Adrenal gland (tissue), 12 donors: Measurements from ENCODE around the gene PTPN23. TPM values are rescaled to one million over a fixed set of nuclear protein-coding genes. Genes with fewer than 3 reads are reported as not detected.

Experiments used
- DNase-seq, 7 donors: peaks; one replicate each; pipeline ENCODE4 v3.0.0-alpha.2; 2019 to 2020
- H3K27ac ChIP-seq, 5 donors: fragments of 200-600 bp; sonication (generic) in 4 of 5; 1 replicate in 3 of 5; 2 replicates in 2 of 5; pipeline versions ENCODE4 v1.5.1 to v1.8.0; 2016 to 2020; ENCODE audit warnings: mild to moderate bottlenecking in 1 of 5
- H3K27me3 ChIP-seq: fragments of 200-600 bp; 2 replicates; pipeline ENCODE4 v1.8.0; 2021
- H3K36me3 ChIP-seq, 2 donors: fragments of 200-600 bp; replicated peaks in 1 of 2; 1 replicate in 1 of 2; 2 replicates in 1 of 2; pipeline versions ENCODE4 v1.5.1 to v1.8.0; 2018 to 2022
- H3K4me1 ChIP-seq, 2 donors: fragments of 200-600 bp; replicated peaks in 1 of 2; 1 replicate in 1 of 2; 2 replicates in 1 of 2; pipeline versions ENCODE4 v1.5.1 to v1.8.0; 2018 to 2021
- H3K4me3 ChIP-seq, 4 donors: fragments of 200-600 bp; sonication (generic) in 3 of 4; one replicate each; pipeline ENCODE4 v1.5.1; 2016 to 2018
- H3K9me3 ChIP-seq, 3 donors: fragments of 200-600 bp; sonication (generic) in 1 of 3; replicated peaks in 1 of 3; 1 replicate in 2 of 3; 2 replicates in 1 of 3; pipeline versions ENCODE4 v1.5.1 to v1.8.0; 2016 to 2021
- CTCF ChIP-seq, 6 experiments: fragments of 450-650 bp in 4 of 6; fragments of 200-600 bp in 2 of 6; sonication (generic) in 1 of 6; IDR thresholded peaks; 1 replicate in 5 of 6; 2 replicates in 1 of 6; pipeline versions ENCODE4 v1.5.1 to v1.8.0; 2016 to 2021; ENCODE audit warnings: antibody characterized with exemption in 6 of 6, mild to moderate bottlenecking in 2 of 6, moderate library complexity in 1 of 6
- POLR2A ChIP-seq, 2 donors: fragments of 450-650 bp; IDR thresholded peaks; one replicate each; pipeline ENCODE4 v1.6.1; 2017; ENCODE audit warnings: antibody characterized with exemption in 2 of 2, mild to moderate bottlenecking in 2 of 2, moderate library complexity in 1 of 2
- WGBS, 4 donors: extraction: QIAGEN DNeasy Blood & Tissue Kit in 2 of 4; methylation state at CpG; one replicate each; pipeline versions ENCODE4 v1.1.5 to v1.1.7; 2013 to 2017; 5-methylcytosine and 5-hydroxymethylcytosine counted together
- intact Hi-C, 2 donors: fragments of 100-400 bp; cut with DNase I; formaldehyde crosslinking; loops; one replicate each; pipeline versions ENCODE4 v1.14.1 to v1.15.0; 2022 to 2023
- polyA plus RNA-seq, 3 donors: library from polyadenylated mRNA; stranded (reverse); fragments of 200-250 nt in 2 of 3; fragments of 350-450 nt in 1 of 3; fragmentation: Illumina TruSeq in 1 of 3; extraction: RNeasy Lipid Tissue Mini Kit (QIAGEN cat#74804) in 1 of 3; gene quantifications; one replicate each; pipeline ENCODE4 v1.2.3, GENCODE V29; 2013 to 2014
- total RNA-seq, 9 donors: library from RNA; depleted of rRNA in 4 of 9; stranded (reverse); fragments of >200 nt in 4 of 9; fragments of 120-200 nt in 1 of 9; fragmentation: NEBNext Ultra II Directional in 1 of 9; extraction: Animal tissue kit (Norgen Biotek cat#: 25700) in 1 of 9; gene quantifications; one replicate each; pipeline versions ENCODE4 v1.1.0 to v1.2.4, GENCODE V29; 2013 to 2023
- donor health status: healthy with polysubstance abuse.
- donor health status: Bipolar disorder and iron deficiency.
- donor health status: DM: yes; HTN: yes; CAD: no.
- donor health status: DM: no; HTN: no; CAD: no.
- donor health status: DM: no; HTN: no; CAD: no.
- donor health status: DM: yes; HTN: yes; CAD: no.

PTPN23 gene
- total and polyA plus RNA-seq, 12 donors = 8.4 to 70.0 (median 33.9) TPM

- H3K9me3 ChIP-seq = no peaks in the 10 kb centered on the region
- DNase-seq = no peak
- no peaks in the 10 kb centered on the region for H3K27me3 ChIP-seq
- H3K4me1 ChIP-seq = no peaks in the 10 kb centered on the region
- H3K36me3 ChIP-seq = peaks cover 0 to 55% of the 10 kb centered on the region in 2 donors
- H3K27ac ChIP-seq = no peak overlapping the region
- intact Hi-C loops = no loop called here
- H3K4me3 ChIP-seq = no peak overlapping the region
- TF ChIP-seq POLR2A (IDR thresholded peaks at IDR 0.05) = no peak
- no peak for TF ChIP-seq CTCF (IDR thresholded peaks at IDR 0.05)
Observed at GRCh38 chr3:47342812-47343211, 38.0 kb upstream of the PTPN23 start.

GRCh38 chr3:47343471-47343971, 37.3 kb upstream of the PTPN23 start:
- Histone ChIP-seq H3K27ac (no peak overlapping the region), H3K4me1 (no peaks in the 10 kb centered on the region), H3K4me3 (no peak overlapping the region), H3K36me3 (peaks cover 0 to 48% of the 10 kb centered on the region in 2 donors), H3K27me3 (no peaks in the 10 kb centered on the region), H3K9me3 (no peaks in the 10 kb centered on the region)
- intact Hi-C loops = no loop called here
- no peak for DNase-seq
- TF ChIP-seq CTCF (IDR thresholded peaks at IDR 0.05) (no peak), POLR2A (IDR thresholded peaks at IDR 0.05) (no peak)
- 95 to 100% (median 98%) methylated on average over 8 to 17 of the region's 17 CpGs for WGBS, 4 donors

GRCh38 chr3:47344971-47345370, 35.9 kb upstream of the PTPN23 start:
- Histone ChIP-seq H3K27me3 (no peaks in the 10 kb centered on the region), H3K9me3 (no peaks in the 10 kb centered on the region), H3K27ac (no peak overlapping the region), H3K4me1 (no peaks in the 10 kb centered on the region), H3K4me3 (no peak overlapping the region), H3K36me3 (peaks cover 0 to 38% of the 10 kb centered on the region in 2 donors)
- 73 to 83% (median 79%) methylated on average over 3 to 6 of the region's 6 CpGs for WGBS, 4 donors
- intact Hi-C loops = no loop called here
- no peak for DNase-seq
- TF ChIP-seq CTCF (IDR thresholded peaks at IDR 0.05) (no peak), POLR2A (IDR thresholded peaks at IDR 0.05) (no peak)

- intact Hi-C loops = no loop called here
- no peak overlapping the region for H3K27ac ChIP-seq
Observed at GRCh38 chr3:47347217-47347801, 33.5 kb upstream of the PTPN23 start.

More at GRCh38 chr3:47347217-47347801, 33.5 kb upstream of the PTPN23 start:
- 63 to 77% (median 72%) methylated on average over 4 of the region's 4 CpGs for WGBS, 4 donors
- H3K9me3 ChIP-seq = no peaks in the 10 kb centered on the region
- DNase-seq = no peak
- H3K4me1 ChIP-seq = no peaks in the 10 kb centered on the region
- no peak overlapping the region for H3K4me3 ChIP-seq
- TF ChIP-seq POLR2A (IDR thresholded peaks at IDR 0.05) = no peak
- no peak for TF ChIP-seq CTCF (IDR thresholded peaks at IDR 0.05)
- H3K27me3 ChIP-seq = no peaks in the 10 kb centered on the region
- peaks cover 0 to 30% of the 10 kb centered on the region in 2 donors for H3K36me3 ChIP-seq
